ENCODE data around the gene TTLL8.

The TTLL8 gene

DNA sequence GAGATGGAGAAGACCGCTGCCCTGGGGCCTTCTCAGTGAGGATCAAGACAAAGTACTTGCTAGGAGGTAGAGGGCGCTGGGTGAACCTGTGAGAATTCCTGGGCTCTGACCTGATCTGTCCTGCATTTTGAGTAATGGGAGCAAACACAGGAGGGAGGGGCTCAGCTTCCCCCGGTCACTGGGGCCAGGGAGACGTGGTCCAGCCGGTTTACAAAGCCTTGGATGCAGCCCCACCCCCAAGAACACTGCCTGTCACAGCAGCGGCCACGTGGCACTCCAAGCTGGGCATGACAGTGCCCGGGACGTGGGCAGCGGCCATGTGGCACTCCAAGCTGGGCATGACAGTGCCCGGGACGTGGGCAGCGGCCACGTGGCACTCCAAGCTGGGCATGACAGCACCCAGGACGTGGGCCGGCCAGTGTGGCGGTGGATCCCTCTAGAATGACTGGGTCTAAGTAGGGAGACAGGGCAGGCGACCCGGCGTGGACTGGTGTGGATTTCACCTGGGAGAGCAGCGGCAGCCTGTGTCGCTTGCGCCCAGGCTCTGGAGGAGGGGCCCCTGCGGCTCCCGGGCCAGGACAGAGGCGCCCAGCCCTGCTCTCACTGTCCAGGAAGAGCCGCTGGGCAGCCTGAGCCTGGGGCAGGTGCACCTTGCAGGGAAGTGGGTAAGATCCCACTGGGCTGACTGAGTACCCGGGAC lies 2.5 kb upstream of the TTLL8 start:
- no peak for DNase-seq

DNA sequence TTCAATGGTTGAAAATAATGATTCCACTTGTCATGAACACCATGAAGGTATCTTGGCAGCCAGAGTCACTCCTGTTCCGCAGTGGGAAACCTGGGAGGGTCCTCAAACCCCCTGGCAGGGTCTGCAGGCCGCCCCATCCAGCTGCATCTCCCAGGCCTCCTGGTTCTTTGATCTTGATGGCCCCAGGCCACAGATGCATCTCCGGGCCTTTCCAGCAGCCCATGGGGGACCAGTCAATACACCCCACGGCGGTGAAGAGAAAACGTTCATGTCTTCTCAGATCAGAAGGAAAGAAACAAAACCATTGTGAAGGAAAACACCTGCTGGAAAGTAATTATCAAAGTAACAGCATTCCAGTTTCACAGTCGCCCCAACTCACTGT lies 1.8 kb upstream of the TTLL8 start:
- no peak for DNase-seq

DNA sequence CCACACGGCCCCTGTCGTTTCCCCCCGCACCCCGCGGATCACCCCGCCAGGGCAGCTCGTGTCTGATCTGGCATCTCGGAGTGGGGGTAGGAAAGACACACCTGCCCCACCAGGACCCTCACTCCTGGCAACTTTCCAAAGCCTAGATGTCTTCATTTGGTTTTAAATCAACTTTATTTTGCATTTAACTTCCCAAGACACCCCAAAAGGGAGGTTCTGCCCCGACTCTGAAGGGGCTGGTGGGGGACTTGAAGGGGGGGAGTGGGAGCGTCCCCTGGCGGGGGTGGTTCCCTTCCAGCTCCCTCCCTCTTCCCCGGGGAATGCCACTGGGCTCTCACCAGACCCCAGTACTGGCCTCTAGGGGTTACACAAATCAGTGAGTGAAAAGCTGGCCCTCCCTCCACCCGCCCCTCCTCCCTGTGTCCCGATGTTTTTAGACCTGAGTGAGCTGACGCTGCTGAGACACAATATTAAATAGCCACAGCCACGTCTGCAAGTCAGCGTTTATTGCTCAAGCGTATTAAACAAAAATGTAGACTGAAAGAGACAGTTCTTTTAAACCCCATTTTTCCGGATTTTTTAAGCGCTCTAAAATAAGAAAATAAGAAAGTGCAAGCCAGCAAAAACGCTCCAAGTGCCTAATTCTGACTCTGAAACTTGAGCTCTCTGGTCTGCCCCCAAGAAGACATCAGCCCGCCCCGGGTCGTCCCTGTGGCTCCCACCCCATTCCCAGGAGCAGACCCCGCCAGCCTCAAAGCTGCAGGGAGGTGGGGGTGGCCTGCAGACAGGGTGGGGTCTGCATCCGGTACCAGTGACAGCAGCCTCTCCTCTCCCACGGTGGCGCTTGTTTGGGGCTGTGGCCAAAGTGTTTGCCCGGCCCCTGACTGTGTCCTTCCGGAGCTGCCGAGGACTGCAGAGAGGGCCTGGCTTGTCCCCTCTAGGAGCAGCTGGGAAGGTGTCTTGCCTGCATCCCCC lies 1.1 kb upstream of the TTLL8 start:
- no peak for DNase-seq

DNA sequence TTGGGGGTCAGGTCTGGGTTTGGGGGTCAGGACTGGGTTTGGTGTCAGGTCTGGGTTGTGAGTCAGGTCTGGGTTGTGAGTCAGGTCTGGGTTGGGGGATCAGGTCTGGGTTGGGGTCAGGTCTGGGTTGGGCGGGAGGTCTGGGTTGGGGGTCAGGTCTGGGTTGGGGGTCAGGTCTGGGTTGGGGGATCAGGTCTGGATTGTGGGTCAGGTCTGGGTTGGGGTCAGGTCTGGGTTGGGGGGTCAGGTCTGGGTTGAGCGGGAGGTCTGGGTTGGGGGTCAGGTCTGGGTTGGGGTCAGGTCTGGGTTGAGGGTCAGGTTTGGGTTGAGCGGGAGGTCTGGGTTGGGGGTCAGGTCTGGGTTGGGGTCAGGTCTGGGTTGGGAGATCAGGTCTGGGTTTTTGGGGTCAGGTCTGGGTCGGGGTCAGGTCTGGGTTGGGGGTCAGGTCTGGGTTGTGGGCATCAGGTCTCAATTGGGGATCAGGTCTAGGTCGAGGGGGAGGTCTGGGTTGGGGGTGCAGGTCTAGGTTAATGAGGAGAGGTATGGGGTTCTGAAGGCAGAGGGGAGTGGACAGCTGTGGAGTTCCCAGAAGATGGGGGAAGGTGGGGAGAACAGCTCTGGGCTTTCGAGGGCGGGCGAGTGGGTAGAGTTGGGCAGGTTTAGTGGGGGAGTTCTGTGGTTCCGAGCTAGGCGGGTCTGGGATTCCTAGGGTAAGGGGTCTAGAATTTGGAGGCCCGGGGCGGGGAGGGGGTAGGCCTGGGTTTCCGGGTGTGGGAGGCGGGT lies 629 bp downstream of the TTLL8 start:
- DNase-seq: no peak

DNA sequence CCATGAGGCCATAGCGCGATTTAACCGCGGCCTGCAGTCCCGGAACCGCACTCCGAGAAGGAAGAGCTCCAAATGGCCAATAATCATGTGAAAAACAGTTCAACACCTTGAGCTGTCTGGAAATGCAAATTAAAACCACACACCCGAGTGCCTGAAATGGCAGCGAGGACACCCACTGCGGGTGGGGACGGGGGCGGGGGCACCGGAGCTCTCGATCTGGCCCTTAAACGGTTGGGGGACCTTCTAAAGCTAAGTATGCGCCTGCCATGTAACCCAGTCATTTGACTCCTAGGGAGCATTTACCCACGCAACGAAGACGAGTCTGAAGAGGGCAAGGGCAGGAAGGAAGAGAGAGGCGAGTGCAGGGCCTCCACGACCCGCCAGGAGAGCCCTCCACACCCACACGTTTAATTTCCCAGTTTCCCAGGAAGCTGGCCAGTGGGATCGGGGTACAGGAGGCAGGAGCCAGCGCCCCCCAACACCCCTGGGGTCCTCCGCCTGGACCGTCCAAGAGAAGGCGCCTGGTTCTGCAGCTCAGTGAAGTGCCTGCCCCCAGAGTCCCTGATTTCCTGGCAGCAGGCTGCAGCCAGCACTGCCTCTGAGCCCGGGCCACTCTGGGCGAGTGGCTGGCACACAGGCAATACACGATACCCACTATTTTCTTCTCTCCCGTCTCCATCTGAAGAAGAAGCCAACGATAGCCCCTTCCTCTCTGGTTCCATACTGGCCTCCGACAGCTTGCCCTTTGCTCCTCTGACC lies 1.7 kb downstream of the TTLL8 start:
- DNase-seq: no peak

DNA sequence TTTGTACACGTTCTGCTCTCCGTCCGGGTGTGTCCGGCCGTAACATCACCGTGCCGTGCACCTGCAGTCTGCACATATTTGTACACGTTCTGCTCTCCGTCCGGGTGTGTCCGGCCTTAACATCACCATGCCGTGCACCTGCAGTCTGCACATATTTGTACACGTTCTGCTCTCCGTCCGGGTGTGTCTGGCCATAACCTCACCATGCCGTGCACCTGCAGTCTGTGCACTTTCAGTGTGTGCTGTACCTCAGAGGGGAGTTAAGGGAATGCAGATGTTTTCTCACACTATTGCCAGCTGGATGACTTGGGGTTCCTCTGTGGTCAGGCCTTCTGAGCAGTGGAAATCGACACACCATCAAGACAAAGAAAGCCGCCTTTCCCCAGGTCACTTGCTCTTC lies 4.2 kb downstream of the TTLL8 start:
- no peak for DNase-seq

DNA sequence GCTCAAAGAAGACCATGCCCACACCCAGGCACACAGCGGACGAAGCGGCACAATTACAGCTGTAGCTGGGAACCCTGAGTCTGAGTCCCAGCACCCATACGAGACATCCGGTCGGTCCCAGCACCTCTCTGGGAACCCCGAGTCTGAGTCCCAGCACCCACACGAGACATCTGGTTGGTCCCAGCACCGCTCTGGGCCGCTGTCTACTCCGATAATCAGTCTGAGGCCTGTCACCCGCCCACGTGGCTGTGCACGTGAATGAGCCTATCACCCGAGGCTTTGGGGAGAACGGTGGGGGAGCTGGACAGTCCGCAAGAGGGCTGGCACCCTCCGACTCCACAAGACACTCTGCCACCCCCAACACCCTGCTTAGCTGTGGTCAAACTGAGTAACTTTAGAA lies 6.2 kb downstream of the TTLL8 start:
- no peak for DNase-seq

DNA sequence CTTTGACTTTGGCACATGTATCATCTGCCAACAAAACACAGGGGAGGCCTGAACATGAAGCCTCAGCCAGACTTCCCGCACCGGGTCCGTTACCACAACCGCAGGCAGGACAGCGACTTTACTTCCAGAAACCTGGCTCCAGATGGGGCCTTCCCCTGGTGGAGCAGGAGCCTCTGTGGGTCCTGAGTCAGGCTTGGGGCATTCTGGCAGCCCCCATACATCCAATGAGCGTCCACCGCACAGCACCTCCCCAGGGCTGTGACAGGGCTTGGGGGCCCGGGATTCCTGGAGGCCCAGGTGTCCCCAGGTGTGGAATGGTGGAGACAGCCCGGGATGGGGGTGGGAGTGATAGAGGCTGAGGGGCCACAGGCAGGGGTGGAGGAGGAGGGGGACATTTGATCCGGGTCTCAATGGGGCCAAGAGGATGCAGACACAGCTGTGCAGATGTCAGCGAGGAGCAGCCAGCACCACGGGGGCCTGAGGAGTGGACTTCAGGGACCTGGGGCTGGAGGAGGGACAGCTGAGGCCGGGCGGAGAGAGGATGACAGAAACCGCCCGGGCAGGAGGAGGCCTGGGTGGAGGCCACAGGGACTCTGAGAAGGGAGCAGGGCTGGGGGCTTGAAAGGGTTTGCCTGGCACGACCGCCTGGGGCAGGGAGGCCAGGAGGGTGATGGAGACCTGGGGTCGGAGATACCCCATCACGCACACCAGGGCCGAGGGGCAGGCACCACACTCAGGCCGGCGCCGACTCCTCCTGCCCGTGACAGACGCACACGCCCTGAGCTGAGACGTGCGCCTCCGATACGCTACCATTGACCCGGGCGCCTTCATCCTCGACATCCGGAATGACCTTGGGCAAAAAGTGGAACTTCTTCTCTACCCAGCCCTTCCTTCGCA lies 8.6 kb downstream of the TTLL8 start:
- DNase-seq: no peak

DNA sequence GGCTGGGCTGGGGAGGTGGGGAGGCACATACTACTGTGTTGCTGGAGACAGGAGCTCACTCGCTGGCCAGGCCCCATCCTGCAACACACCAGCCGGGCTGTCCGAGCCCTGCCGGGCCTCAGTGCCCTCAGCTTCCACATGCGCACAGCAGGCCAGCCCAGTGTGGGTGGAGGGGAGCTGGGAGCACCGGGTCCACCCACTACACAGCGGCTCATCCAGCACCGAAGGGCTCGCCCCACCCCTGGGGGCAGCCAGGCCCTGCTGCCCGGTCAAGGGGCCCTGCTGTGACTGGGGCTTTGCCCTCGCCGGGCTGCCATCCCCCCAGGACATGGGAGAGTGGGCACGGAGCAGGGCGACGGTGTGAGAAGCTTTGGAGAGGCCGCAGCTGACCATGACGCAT lies 9.3 kb downstream of the TTLL8 start:
- DNase-seq: no peak

DNA sequence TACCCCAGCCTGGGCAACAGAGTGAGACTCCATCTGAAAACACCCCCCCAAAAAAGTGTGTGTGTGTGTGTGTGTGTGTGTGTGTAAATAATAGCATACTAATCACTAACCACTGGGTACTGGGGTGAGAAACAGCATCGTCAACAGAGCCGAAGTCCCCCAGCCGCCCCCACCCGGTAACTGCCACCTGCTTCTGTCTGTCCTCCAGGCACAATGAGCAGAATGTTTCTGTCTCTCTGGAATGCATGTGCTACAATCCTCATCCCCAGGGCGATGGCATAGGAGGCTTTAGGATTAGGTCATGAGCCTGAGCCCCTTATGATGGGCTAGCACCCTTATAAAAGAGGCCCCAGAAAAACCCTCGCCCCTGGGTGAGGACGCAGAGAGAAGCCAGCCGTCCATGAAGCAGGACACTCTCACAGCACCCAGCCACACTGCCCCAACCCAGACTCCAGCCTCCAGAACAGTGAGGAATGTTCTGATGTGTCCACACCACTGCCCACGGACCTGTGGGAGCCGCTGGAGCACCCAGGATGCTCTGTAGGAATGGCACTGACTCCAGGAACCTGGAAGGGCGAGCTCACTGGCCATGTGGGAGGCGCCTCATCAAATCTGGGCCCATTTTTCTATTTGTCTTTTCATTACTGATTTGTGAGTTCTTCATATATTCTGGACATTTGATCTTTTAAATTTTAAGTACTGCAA lies 9.9 kb downstream of the TTLL8 start:
- no peak for DNase-seq

DNA sequence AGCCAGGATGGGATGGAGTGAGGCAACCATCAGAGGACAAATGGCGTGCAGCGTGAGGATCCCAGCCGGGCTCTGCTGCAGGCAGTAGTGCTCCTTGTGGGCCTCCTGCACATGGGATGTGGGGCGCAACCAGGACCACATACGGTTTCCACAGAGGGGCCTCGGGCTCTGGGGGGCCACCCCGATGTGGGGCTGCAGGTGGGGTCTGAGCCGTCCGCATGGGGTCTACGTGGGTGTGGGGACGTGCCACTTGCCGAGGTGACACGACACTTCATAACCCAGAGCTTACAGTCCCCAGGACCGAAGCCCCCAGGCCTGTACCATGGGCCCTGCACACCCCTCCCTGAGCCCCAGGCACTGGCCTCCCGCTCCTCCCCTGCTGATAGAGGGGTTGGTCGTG lies 10.8 kb downstream of the TTLL8 start:
- DNase-seq: no peak

DNA sequence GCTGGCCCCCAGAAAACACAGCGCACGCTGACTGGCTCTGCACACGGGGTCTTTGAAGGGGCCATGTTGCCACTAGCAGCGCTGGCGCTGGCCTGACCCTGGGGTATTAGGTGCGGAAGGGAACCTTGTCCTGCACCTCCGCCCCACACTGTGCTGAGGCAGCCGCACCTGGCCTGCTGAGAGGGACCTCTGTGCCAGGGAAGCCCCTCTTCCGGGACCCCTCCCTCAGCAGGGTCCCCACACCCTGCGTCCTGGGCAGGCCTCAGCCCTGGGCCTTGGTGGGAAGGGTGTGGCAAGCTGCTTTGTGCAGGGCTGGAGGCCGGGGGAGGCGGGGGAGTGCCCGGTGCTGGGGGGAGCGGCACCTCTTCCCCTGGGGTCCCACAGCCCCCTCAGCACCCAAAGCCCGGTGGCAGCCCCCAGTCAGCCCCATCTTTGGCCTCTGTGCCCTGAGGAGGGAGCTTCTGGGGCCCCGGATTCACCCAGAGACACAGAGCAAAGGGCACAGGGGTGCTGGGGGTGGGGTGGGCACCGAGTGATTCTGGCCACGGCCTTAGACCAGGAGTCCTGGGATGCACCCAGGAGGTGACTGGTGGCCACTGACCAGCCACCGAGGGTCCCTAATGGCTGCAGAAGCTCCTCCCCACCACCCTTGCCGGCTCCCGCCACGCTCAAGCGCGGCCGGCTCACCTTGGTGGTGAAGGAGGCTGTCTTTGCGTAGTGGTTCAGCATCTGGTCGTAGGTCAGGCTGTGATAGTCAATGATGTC lies 11.4 kb downstream of the TTLL8 start:
- no peak for DNase-seq

DNA sequence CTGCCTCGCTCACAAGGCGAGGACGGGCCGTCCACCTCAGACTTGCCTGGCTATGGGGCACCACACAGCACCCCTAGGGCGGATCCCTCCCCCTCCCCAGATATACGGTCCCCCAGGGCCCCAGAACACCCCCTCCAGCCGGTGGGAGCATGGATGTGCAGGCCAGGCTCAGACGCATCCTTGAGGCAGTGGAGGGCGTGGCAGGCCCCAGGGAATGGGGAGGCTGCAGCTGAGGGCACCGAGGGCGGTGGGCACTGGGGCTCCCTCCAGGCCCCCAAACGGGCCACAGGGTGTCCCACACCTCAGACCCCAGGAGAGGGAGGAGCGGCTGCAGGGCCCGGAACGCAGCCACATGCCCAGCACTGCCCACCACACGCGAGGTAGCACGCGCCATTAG lies 12.1 kb downstream of the TTLL8 start:
- DNase-seq: no peak

DNA sequence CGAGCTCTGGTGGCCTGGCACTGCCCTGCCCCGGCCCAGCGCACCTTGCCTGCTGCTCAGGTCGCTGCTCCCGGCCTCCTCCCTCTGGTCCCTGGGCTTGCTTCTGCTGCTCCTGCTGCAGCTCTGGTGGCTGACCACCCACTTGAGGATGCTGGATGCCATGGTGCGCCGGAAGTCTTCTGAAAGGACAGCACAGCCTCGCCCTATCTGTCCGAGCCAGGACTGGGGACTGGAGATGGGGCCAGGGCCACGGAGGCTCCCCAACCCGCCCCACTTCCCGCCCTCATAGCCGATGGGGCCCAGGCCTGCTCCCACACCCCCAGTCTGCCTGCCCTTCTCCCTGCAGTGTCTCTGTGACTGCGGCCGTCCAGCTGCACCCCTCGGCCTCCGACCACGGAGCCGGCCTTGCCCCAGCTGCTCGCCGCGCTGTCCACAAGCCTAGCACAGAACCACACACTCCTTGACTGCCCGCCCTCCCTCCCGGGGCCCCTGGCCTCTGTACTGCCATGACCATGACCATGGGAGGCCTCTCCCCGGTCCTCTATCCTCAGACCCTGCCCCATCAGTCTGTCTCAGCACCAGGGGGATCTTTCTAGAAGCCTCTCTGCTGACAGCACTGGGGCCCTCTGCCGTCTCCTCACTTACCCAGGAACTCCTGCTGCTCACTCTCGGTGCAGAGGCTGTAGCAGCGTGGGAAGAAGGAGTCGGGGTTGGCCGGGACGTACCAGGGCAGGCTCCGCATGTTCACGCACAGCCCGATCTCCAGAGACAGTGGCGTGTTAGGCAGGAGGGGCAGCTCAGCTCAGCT lies 12.7 kb downstream of the TTLL8 start:
- no peak for DNase-seq

DNA sequence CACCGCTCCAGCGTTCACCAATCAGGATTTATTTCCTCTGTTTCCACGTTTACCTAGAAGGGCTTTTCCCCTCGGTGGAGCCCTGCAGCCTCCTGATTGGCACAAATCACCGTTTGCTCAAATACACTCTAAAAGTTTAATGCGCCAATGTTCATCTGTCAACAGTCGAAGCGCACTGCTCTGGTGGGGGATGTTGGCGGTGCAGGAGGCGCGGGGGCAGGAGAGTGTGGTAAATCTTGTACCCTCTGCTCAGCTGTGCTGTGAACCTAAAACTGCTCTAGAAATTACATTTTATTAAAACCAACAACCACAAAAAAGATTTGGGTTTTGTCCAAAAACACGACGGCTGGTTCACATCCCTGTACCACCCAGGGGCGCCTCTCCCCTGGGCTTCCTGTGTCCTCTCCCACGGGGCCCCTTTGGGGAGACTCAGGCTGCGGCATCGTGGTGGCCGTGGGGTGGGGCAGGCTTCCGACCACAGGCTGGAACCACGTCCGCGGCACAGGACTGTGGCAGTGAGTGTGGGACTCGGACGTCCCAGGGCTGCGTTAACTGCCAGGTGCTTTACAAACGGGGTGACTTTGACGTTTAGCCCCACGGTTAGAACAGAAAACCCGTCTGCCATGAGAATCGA lies 13.5 kb downstream of the TTLL8 start:
- DNase-seq: no peak

DNA sequence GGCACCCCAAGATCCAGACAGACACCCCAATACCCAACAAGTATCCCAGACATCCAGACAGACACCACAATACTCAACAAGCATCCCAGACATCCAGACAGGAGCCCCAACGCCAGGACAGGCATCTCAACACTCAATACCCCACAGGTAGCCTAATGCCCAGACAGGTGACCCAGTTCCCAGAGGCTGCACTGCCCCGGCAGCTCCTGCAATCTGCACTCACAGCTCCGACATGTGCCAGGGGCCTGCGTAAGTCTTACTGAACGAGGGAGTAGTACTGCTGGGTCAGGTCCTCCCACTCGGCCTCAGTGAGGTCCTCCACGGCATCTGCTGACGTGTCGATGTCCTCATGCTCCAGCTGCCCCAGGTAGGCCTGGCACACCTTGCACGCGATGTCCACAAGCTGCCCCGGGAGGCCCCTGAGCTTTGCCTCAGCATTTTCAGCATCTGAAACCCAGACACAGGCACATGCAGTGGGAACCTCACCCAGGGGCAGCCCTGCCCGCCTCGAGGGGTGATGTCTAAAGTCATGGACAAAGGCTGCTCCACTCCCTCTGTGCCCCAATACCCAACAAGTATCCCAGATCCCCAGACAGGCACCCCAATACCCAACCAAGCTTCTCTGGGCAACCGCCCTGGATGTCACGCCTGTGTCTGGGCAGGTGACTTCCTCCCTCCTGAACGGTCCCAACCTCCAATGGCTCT lies 16.6 kb downstream of the TTLL8 start:
- DNase-seq: no peak

DNA sequence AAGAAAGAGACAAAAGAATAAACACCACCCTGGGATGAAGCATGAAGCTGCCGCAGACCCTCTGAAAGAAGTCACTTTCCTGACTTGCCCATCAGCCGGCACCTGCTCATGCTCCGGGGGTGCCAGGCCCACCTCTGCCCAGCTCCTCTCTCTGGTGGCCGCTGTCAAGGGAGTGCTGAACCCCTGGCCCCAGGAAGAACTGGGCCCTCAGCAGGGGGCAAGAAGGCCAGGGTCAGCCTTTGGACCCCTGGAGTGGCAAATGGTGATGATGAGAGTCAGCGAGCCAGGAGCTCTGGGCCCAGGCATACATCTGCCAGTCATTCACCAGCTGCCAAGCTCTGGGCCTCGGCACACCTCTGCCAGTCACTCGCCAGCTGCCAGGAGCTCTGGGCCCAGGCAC lies 17.4 kb downstream of the TTLL8 start:
- no peak for DNase-seq

Measured in NCI-H1092 (cell line).